H1 (cell line): ENCODE results near the gene PTPRCAP.

Experiments used
- ATF3 ChIP-seq: IDR thresholded peaks from 2 replicates; pipeline ENCODE4 v1.6.1; 2011; ENCODE audit warnings: low read depth, mild to moderate bottlenecking, low read length; ENCODE audit not compliant: insufficient read depth
- MAX ChIP-seq: IDR thresholded peaks from 2 replicates; pipeline ENCODE4 v1.6.1; 2012; ENCODE audit warnings: inconsistent platforms

DNA sequence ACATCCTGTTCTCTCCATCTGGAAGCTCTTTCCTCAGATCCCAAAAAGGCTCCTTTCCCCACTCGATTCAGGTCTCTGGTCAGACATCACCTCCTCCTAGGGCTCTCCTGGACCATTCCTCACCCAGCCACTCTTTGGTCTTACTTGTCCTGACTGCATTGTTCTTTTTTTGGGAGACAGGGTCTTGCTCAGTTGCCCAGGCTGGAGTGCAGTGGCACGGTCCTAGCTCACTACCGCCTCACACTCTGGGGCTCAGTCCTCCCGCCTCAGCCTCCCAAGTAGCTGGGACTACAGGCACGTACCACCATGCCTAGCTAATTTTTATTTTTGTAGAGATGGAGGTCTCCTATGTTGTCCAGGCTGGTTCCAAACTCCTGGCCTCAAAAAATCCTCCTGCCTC is 8.0 kb upstream of the PTPRCAP start:
- no peak for TF ChIP-seq MAX
- no peak for TF ChIP-seq ATF3
